ENCODE measurements around the gene RPS13.
"Not testable (repeated sequence)": the region's sequence is repeated elsewhere in the genome, so short reads cannot be mapped to it uniquely, and the experiment has no call there.

The RPS13 gene

DNA sequence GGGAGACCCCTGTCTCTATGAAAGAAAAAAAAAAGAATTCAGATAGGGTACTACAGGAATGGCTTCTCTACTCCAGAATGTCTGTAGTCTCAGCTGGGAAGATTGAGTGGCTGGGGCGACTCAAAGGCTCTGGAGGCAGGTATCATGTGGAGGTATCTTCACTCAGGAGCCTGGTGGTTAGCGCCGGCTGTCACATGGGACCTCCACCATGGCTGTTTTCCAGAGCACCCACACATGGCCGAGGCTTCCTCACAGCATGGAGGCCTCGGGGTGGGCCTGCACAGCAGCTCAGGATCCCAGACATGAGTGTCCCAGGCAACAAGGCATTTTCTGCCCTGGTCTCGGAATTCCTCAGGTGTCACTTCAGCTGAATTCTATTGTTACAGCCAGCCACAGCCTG, 10.1 kb downstream of the RPS13 start:
- TF ChIP-seq, protein P1, sequence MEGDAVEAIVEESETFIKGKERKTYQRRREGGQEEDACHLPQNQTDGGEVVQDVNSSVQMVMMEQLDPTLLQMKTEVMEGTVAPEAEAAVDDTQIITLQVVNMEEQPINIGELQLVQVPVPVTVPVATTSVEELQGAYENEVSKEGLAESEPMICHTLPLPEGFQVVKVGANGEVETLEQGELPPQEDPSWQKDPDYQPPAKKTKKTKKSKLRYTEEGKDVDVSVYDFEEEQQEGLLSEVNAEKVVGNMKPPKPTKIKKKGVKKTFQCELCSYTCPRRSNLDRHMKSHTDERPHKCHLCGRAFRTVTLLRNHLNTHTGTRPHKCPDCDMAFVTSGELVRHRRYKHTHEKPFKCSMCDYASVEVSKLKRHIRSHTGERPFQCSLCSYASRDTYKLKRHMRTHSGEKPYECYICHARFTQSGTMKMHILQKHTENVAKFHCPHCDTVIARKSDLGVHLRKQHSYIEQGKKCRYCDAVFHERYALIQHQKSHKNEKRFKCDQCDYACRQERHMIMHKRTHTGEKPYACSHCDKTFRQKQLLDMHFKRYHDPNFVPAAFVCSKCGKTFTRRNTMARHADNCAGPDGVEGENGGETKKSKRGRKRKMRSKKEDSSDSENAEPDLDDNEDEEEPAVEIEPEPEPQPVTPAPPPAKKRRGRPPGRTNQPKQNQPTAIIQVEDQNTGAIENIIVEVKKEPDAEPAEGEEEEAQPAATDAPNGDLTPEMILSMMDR (conservative IDR thresholded peaks at IDR 0.05; ENCODE audit: low read depth, low read length), result no peak

DNA sequence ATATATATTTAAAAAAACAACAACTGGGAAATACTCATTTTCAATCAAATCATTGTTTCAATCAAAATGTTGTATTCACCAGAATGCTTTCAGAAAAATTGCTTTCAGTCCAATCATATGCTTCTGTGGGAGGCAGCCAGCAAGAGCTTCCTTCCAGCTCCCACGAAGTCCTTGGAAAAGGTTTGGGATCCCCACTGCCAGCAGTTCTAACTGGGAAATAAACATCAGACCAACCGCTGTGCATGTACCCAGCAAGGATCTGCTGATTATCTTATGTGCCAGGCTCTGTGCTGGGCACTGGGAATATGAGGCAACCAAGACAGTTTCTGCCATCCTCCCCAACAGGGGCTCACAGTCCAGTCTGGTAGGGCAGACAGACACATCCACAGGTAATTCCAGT, 10.8 kb downstream of the RPS13 start:
- TF ChIP-seq, protein P1 (conservative IDR thresholded peaks at IDR 0.05; ENCODE audit: low read depth, low read length), result no peak
- no peak overlapping the region for H3K4me3 ChIP-seq (ENCODE audit: low read depth, low read length)
- no peak for DNase-seq (ENCODE audit: low read depth)

More for the DNA sequence above, 10.1 kb downstream of the RPS13 start:
- DNase-seq (ENCODE audit: low read depth), result no peak
- no peak overlapping the region for H3K4me3 ChIP-seq (ENCODE audit: low read depth, low read length)

DNA sequence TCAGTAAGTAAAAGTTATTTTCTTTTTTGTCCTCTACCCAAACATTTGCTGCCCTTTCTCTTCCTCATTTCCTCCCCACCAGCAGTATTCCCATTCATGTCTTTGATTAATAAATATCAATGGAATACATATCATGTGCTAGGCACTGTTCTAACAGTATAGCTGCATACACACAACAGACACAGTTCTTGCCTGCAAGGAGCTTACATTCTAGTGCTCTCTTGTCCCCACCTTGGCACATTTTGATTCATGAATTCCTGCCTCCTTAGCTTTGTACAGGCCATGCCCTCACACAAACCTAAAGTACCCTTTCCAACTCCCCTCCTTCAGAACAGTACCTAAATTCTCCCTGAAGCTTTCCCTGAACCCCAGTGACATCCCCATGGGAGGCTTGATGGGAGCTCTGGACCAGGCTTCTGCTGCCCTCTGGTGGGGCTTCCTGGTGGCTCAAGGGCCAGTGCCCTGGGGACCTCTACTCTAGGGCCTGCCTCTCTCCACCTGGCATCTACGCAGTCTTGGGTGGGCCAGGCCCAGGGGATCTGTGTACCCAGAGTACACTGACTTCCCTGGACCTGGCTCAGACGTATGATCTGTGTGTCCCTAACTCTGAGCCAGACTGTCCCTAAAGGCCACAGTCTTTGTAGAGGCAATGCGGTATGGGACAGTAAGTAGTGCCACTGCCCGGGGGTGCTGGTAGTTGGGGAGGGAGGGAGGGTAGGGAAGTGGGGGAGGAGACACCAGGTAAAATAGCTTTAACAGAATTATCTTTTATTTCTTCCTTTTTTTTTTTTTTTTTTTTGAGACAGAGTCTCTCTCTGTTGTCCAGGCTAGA, 14.1 kb downstream of the RPS13 start:
- peak; percentile 71 for DNase-seq (ENCODE audit: low read depth)
- TF ChIP-seq, protein P1 (conservative IDR thresholded peaks at IDR 0.05; ENCODE audit: low read depth, low read length), result peak; percentile 98
- no peak overlapping the region for H3K4me3 ChIP-seq (ENCODE audit: low read depth, low read length)

DNA sequence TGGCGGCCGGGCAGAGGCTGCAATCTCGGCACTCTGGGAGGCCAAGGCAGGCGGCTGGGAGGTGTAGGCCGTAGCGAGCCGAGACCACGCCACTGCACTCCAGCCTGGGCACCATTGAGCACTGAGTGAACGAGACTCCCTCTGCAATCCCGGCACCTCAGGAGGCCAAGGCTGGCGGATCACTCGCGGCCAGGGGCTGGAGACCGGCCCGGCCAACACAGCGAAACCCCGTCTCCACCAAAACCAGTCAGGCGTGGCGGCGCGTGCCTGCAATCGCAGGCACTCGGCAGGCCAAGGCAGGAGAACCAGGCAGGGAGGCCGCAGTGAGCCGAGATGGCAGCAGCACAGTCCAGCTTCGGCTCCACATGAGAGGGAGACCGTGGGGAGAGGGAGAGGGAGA, 26.3 kb downstream of the RPS13 start:
- not testable (repeated sequence) for H3K4me3 ChIP-seq (ENCODE audit: low read depth, low read length)

DNA sequence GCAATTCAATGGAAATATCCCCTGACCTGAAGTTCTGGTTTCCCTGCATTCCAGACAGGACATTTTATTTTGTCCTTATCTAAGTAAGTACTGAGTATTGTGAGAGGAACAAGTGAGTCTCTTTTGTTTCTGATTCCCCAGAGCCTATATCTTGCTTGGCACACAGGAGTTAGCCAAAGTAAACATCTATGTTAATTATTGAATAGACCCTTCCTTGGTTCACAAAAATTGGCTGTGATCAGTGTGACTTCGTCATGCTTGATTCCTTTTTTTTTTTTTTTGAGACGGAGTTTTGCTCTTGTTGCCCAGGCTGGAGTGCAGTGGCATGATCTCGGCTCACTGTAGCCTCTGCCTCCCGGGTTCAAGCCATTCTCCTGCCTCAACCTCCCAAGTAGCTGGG, 29.0 kb downstream of the RPS13 start:
- DNase-seq (ENCODE audit: low read depth); H3K4me3 ChIP-seq (ENCODE audit: low read depth, low read length): not testable (repeated sequence)

More for the DNA sequence above, 26.3 kb downstream of the RPS13 start:
- DNase-seq (ENCODE audit: low read depth), result not testable (repeated sequence)

DNA sequence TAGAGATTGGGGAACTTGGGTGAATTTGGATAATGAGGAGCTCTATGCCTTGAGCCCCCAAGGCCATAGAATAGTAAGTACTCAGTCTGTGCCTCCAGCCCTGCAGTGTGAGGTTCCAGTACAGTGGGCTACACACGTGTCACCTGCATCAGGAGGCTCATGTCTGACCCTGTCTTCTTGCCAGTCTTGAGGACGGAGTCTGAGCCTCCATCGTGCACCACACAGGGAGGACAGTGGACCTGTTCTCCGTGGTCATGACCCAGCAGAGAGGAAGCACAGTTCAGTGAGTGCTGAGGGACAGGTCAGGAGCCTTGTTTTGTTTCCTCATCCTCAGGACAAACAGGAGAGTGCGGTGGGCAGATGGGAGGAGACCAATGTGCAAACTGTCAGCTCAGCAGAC, 30.8 kb downstream of the RPS13 start:
- no peak overlapping the region for H3K4me3 ChIP-seq (ENCODE audit: low read depth, low read length)
- TF ChIP-seq, protein P1 (conservative IDR thresholded peaks at IDR 0.05; ENCODE audit: low read depth, low read length), result no peak
- DNase-seq (ENCODE audit: low read depth), result no peak

DNA sequence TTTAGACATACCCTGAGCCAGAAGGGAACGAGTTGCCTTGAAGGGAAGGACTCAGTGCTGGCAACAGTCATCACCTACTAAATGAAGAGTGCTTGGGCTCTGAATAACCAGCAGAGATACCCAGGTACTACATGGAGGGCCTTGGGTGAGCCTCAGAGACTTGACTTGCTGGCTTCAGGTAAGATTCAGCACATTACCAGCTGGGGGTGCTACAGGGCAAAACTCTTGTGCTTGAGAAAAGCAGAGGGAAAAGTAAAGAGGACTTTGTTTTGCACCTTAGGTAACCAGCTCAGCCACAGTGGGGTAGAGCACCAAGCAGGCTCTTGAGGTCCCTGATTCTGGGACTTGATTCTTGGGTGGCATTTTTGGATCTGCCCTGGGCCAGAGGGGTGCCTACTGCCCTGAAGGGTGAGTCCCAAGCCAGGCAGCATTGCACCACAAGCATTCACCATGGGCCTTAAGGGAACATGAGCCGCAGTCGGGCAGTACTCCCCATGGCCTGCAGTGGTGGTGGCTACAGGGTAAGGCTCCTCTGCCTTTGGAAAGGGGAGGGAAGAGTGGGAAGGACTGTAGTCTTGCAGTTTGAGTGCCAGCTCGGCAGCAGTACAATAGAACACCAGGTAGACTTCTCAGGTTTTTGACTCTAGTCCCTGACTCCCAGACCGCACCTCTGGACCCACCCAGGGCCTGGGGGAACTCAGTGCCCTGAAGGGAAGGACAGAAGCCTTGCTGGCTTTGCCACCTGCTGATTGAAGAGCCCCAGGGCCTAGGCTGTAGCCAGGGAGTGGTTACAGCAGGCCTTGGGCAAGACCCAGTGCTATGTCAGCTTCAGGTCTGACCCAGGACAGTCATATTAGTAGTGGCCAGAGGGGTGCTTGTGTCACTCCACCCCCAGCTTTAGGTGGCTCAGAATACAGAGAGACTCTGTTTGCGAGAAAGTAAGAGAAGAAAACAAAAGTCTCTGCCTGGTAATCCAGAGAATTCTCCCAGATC, 40.5 kb downstream of the RPS13 start:
- no peak for DNase-seq (ENCODE audit: low read depth)
- no peak overlapping the region for H3K4me3 ChIP-seq (ENCODE audit: low read depth, low read length)
- TF ChIP-seq, protein P1 (conservative IDR thresholded peaks at IDR 0.05; ENCODE audit: low read depth, low read length), result no peak

DNA sequence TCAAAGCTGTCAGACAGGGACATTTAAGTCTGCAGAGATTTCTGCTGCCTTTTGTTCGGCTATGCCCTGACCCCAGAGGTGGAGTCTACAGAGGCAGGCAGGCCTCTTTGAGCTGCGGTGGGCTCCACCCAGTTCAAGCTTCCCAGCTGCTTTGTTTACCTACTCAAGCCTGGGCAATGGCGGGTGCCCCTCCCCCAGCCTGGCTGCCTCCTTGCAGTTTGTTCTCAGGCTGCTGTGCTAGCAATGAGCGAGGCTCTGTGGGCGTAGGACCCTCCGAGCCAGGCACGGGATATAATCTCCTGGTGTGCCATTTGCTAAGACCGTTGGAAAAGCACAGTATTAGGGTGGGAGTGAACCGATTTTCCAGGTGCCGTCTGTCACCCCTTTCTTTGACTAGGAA, 43.4 kb downstream of the RPS13 start:
- DNase-seq (ENCODE audit: low read depth); H3K4me3 ChIP-seq (ENCODE audit: low read depth, low read length): not testable (repeated sequence)
